ENCODE data around the gene CRACR2B. TPM values are rescaled to one million over a fixed set of nuclear protein-coding genes. Genes with fewer than 3 reads are reported as not detected.

Gene CRACR2B
- polyA plus RNA-seq, 3 donors: 36.7 to 174 (median 50.7) TPM

GRCh38 chr11:793556-793955 lies 34.2 kb upstream of the CRACR2B start:
- no peak overlapping the region for H3K27ac ChIP-seq (ENCODE audit: low read depth, low read length)
- WGBS, 3 donors: 55 to 83% (median 81%) methylated on average over 7 of the region's 7 CpGs

- WGBS, 3 donors: 37 to 88% (median 87%) methylated on average over 26 to 31 of the region's 31 CpGs
- H3K27ac ChIP-seq (ENCODE audit: low read depth, low read length): no peak overlapping the region
These were observed 33.5 kb upstream of the CRACR2B start for GRCh38 chr11:794013-794765.

- WGBS, 3 donors: 29 to 65% (median 56%) methylated on average over 30 to 38 of the region's 38 CpGs
- H3K27ac ChIP-seq (ENCODE audit: low read depth, low read length): no peak overlapping the region
These were observed 32.7 kb upstream of the CRACR2B start for GRCh38 chr11:794766-795633.

GRCh38 chr11:795634-796564 lies 31.8 kb upstream of the CRACR2B start:
- 1 to 4% (median 3%) methylated on average over 26 of the region's 26 CpGs for whole genome bisulfite sequencing, 3 donors

GRCh38 chr11:796565-797295 lies 31.0 kb upstream of the CRACR2B start:
- H3K27ac ChIP-seq (ENCODE audit: low read depth, low read length): no peak overlapping the region
- WGBS, 3 donors: 11 to 17% (median 17%) methylated on average over 17 to 18 of the region's 18 CpGs

More at GRCh38 chr11:795634-796564, 31.8 kb upstream of the CRACR2B start:
- no peak overlapping the region for H3K27ac ChIP-seq (ENCODE audit: low read depth, low read length)

- H3K27ac ChIP-seq (ENCODE audit: low read depth, low read length): no peak overlapping the region
- WGBS, 3 donors: 0% methylated on average over 45 to 57 of the region's 57 CpGs
These were observed 30.2 kb upstream of the CRACR2B start for GRCh38 chr11:797296-798092.

- H3K27ac ChIP-seq (ENCODE audit: low read depth, low read length): no peak within 1 kb of the TSS
- 3 to 4% (median 3%) methylated on average over 50 to 64 of the region's 69 CpGs for WGBS, 3 donors
These were observed 29.5 kb upstream of the CRACR2B start, which contains the start of gene SLC25A22 for GRCh38 chr11:798093-798713. SLC25A22 (minus strand) TSS chr11:798281; CDS start chr11:795006, 3,275 bp downstream.

GRCh38 chr11:799641-800316 lies 27.9 kb upstream of the CRACR2B start:
- WGBS, 3 donors: 86 to 96% (median 94%) methylated on average over 25 to 32 of the region's 32 CpGs
- H3K27ac ChIP-seq (ENCODE audit: low read depth, low read length): no peak overlapping the region

- no peak overlapping the region for H3K27ac ChIP-seq (ENCODE audit: low read depth, low read length)
- 91 to 95% (median 94%) methylated on average over 30 of the region's 30 CpGs for WGBS, 3 donors
These were observed 27.2 kb upstream of the CRACR2B start for GRCh38 chr11:800473-800872.

- 91 to 93% (median 93%) methylated on average over 18 to 20 of the region's 20 CpGs for WGBS, 3 donors
- H3K27ac ChIP-seq (ENCODE audit: low read depth, low read length): no peak overlapping the region
These were observed 26.5 kb upstream of the CRACR2B start for GRCh38 chr11:801097-801780.

GRCh38 chr11:802018-802617 lies 25.6 kb upstream of the CRACR2B start:
- WGBS, 3 donors: 96 to 98% (median 97%) methylated on average over 21 of the region's 21 CpGs

GRCh38 chr11:802693-803466 lies 24.8 kb upstream of the CRACR2B start:
- 91 to 94% (median 93%) methylated on average over 28 of the region's 28 CpGs for WGBS, 3 donors
- no peak overlapping the region for H3K27ac ChIP-seq (ENCODE audit: low read depth, low read length)

More at GRCh38 chr11:802018-802617, 25.6 kb upstream of the CRACR2B start:
- H3K27ac ChIP-seq (ENCODE audit: low read depth, low read length): no peak overlapping the region

GRCh38 chr11:803467-803742 lies 24.3 kb upstream of the CRACR2B start:
- WGBS, 3 donors: 74 to 100% (median 89%) methylated on average over 4 to 8 of the region's 8 CpGs
- no peak overlapping the region for H3K27ac ChIP-seq (ENCODE audit: low read depth, low read length)

GRCh38 chr11:803770-804598 lies 23.7 kb upstream of the CRACR2B start:
- H3K27ac ChIP-seq (ENCODE audit: low read depth, low read length): no peak overlapping the region
- WGBS, 3 donors: 55 to 59% (median 57%) methylated on average over 24 to 26 of the region's 26 CpGs
